Putamen (tissue), 1 donor: ENCODE measurements around the gene SLCO4A1.

ENCODE experiments used
- DNase-seq: peaks from one replicate; pipeline ENCODE4 v3.0.0-alpha.2; 2016; ENCODE audit warnings: low spot score

Gene SLCO4A1

DNA sequence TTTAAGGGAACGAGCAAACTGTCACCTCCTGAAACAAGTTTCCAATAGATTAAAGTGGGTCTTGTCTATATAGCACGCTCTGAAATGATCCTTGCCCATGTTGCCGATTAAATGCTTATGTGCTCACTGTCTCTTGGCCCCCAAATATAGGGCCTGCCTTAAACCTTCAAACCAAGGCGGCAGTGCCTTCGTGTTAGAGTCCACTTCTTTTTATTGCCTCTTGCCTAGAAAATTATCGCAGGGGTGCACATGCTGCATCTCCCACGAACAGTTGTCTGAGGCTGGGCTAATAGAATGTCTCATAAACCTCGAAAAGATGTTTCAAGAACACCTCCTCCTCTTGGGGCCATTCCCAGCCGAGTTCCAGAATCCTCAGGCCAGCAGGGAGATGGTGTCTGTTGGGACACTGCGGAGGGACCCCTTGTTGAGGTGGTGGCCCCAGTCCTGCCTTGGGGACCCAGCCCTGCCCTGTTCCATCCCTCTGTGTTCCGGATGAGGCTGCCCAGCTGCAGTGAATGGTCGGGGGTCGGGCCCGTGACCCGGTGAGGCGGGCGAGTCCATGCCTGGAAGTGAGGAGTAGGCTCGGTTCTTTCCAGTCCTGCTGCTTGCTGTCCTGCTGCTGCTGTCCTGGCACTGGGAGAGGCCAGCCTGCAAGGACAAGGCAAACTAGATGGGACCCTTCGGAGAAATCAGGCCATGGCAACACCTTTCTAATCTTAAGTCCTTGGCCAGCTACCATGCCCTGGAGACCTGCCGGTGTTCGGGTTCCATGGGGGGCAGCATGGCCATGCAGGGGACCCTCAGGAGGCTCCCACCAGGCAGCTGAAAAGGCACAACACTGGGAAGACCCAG is 34.7 kb upstream of the SLCO4A1 start:
- no peak for DNase-seq

DNA sequence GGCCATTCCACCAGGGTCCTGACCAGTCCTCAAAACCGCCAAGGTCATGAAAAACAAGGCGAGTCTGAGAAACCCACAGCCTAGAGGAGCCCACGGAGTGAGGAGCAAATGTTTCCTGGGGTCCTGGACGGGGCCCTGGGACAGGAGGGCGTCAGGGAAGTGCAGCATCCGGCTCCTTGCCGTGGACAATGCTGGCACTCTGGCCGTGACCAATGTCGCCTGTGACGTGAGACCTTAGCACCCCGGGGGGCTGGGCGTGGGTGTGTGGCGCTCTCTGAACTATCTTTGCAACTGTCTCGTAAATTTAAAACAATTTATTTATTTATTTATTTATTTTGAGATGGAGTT is 34.1 kb upstream of the SLCO4A1 start:
- DNase-seq: no peak

DNA sequence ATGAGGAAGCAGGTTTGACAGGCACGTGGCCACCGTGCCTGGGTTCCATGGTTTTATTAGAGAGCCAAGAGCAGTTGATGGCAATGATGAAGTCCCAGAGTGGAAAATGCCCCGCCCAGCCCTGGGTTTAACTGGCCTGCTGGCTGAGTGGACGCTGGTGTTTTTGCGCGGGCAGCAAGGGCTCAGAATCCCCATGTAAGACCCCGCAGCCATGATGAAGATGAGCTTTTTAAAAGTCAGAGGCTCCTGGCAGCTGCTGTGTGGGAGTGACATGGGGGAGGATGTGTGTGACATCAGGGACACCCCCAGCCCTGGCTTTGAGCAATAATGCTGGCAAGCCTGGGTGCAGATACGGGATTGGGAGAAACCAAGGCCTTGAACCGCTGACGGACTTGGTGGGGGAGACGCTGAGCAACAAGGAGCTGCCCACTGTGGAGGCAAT is 33.0 kb upstream of the SLCO4A1 start:
- no peak for DNase-seq

GRCh38 chr20:62609811-62610757 is 32.2 kb upstream of the SLCO4A1 start:
- no peak for DNase-seq

DNA sequence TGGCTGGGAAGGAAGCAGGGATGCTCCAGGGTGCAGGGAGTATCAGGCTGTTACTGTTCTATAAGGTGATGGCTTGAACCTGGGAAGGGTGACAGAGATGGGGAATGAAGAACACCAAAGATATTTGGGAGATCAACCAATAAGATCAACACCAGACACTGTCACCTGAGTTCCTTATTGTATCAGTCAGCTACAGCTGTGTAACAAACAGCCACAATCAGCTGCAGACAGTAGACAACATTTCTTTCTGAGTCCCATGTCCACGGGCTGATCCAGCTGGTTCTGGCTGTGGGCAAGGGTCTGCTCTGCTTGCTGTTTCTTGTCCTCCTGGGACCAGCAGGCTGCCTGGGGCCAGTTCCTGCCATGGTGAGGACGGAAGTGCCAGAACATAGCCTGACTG is 31.3 kb upstream of the SLCO4A1 start:
- DNase-seq: no peak

DNA sequence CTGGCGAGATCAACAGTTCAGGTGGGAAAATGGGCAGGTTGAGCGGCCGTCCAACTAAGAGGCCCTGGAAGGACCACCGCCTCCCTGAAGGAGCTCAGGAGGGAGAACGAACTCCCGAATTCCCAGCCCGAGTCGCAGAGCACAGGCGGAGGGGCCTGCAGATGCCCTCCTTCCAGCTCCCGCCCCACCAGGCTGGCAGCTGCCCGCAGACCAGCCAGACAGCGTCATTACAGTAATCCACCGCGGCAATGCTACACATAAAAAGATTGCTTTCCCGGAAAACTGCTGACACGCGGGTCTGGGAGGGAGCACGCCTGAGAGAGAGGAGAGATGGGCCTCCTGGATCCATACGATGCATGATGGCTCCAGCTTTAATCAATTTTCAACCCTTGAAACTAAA is 30.5 kb upstream of the SLCO4A1 start:
- DNase-seq: no peak

DNA sequence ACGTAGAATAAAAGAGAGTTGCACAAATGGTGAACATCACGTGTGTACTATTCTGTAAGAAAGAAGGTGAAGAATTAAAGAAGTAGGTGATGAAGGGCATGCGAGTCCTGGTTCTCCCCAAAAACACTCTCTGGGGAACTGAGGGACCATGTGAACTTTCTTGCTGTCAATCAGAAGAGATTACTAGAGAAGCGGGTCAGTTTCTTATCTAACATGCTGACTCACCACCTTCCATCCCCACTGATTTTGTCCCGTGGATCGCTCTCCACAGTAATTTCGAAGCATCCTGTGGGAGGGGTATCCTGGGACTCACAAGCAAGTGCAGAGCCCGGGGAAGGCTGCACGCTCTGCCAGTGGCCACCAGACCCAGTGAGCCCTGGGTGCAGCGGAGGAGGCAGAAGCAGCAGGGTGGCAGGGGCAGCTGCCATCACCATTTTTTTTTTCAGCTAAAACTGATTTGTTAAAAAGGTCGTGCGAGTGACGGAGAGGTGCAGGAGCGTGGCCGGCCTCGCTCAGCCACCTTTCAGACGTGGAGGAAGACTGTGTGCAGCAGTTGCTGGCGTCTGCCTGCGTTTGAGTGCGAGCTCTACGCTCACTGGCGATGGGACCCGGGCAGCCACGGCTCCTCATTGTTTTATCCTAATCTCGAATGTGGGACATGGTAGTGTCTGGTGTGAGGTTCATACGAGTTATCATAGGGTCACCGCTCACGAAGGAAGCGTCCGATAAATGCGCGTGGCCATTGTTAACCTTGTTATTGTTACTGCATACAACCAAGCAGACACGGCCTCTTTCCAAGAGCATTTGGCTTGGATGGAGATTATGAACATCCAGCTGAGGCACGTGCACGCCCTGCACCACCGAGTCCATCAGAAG is 28.0 kb upstream of the SLCO4A1 start:
- no peak for DNase-seq

DNA sequence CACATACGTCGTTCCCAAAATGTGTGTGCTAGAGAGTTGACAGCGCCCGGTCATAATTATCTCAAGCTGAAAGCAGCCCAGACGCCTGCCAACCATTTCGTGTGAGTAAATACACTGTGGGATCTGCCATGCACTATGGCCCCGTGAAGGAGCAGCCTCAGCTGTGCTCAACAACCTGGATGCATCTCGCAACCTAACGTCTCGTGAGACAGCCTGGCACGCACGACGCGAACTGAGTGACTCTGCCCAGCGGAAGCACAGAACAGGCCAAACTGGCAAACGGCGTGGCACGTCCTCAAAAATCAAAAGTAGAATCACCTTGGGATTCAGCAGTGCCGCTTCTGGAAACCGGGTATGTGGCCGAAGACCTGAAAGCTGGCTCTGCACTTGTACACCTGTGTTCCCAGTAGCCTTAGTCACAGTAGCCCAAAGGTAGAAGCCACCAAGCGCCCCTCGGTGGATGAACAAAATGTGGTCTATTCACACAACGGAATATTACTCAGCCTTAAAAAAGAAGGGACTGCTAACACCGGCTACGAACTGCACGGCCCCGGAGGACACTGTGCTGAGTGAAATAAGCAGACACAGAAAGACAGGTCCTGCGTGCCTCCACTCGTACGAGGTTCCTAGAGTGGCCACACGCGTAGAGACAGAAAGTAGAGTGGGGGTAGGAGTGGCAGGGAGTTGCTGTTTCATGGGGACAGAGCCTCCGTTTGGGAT is 27.2 kb upstream of the SLCO4A1 start:
- no peak for DNase-seq

GRCh38 chr20:62615750-62616251 is 26.5 kb upstream of the SLCO4A1 start:
- no peak for DNase-seq

DNA sequence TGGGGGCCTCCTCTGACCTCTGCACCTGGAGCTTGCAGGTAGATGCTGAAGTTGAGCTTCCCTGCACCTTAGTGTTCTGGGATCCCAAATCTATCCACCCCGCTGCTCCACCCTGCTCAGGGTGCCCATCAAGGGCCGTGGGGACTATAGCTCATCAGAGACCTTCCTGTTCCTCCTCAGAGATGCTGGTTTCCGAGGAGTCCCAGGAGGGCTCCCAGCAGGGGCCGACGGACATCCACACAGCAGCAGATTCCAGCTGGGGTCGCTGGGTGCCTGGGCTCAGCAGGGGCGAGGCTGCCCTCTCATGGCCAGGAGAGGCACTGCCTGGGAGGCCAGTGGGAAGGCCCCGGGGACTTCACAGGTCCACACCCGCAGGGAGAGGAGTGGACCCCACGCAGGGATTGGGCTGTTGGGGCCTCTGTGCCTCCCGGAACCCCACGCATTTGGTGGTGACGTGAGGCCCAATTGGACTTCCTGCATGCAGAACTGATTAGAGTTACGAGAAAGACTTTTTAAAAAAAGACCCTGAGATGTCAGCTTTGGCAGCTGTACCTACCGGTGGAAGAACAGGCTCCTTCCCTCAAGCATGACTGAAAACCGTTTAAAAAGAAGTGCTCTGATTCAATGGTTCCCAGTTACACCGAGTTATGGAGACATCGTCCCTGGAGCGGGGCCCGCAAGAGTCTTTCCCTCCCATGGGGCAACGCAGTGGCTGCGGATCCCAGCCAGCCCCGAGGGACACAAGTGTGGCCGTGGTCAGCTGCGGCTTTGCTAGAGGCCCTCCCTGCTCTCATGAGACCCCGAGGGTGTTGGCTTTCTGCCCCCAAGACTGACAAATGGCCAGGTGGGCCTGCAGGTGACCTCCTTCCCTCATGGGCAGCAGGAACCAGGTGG is 25.3 kb upstream of the SLCO4A1 start:
- no peak for DNase-seq

DNA sequence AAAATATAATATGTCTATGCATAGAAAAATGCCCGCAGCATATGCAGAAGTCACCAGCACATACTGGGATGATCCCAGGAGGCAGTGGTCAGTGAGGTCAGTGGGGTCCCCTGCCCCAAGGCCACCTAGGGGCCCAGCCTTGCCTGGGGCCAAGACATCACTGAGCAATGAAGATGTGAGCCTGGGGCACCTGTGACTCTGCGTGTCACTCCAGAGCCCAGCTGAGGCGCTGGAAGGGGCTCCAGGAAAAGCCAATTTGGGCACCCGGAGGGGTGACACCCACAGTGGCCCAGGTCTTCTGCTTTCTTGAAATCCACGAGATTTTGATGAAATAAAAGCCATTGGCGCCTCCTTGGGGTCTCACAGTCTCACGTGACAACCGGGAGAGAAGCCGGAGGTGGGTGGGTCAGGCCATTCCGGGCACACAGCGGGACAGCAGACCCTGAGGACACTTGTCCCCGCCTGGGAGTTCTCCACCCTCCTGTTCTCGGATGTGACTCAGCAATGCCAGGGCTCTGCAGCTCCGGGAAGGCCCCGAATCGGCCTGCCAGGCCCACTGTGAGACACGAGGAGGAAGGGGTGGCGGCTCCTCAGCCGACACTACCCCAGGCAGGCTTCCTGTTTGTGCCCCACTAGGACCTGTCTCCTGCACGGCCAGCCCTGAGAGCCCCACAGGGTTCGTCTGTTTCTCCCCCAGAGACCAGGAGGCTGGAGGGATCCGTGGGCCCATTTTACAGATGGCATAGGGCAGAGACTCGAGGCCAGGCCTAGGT is 24.4 kb upstream of the SLCO4A1 start:
- DNase-seq: no peak

DNA sequence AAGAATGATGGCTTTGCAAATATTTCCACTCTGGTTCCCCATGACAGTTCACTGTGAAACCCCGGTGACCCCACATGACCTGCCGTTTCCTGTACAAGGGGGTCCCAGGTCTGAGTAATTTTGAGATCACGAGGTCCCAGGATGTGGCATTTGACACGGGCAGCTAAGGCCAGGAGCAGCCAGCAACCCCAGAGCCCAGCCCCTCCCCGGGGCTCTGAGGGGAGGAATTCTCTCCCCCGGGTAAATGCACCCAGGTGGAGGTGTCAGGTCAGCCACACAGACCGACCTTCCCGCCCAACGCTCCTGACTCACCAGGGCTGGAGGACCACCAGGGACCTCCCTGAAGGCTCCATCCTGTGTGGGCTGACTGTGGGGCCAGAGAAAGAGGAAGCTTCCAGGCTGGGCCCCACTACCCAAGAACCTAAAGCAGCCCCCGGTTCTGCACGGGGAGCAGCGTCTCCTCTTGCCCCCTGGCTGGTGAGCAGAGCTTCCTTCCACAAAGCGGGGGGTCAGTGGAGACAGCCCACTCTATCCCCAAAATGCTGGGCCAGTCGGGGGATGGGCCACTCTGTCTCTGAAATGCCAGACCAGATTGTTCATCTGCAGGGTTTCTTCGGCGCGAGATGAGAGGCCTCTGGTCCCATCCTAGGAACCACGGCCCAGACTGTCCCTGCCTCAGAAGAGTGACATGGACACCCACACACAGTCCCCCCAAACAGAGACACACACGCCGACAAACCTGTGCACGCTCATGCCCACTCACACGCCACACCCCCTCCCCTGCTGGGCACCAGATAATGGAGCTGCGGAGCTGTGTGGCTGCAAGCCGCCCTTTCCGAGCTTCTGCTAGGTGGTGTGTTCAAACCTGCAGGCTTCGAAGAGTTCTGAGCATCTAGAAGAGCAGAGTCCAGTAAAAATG is 23.4 kb upstream of the SLCO4A1 start:
- no peak for DNase-seq

DNA sequence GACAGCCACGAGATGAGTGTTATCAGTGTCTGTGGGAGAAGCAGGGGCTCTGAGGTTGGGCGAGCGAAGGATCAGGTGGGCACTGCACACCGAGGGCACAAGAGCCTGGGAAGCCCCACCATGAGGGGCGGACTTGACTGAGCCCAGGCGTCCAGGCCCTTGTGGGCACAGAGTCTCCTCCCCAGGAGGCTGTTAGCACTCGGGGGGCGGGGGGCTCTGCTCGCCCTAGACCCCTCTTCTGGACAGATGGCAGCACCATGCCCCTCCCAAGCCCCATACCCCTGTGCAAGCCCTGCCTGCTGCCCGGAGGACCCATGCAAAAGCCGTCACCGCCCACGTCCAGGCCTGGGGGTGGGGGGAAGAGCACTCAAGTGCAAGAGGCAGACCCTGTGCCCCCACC is 21.7 kb upstream of the SLCO4A1 start:
- DNase-seq: no peak

DNA sequence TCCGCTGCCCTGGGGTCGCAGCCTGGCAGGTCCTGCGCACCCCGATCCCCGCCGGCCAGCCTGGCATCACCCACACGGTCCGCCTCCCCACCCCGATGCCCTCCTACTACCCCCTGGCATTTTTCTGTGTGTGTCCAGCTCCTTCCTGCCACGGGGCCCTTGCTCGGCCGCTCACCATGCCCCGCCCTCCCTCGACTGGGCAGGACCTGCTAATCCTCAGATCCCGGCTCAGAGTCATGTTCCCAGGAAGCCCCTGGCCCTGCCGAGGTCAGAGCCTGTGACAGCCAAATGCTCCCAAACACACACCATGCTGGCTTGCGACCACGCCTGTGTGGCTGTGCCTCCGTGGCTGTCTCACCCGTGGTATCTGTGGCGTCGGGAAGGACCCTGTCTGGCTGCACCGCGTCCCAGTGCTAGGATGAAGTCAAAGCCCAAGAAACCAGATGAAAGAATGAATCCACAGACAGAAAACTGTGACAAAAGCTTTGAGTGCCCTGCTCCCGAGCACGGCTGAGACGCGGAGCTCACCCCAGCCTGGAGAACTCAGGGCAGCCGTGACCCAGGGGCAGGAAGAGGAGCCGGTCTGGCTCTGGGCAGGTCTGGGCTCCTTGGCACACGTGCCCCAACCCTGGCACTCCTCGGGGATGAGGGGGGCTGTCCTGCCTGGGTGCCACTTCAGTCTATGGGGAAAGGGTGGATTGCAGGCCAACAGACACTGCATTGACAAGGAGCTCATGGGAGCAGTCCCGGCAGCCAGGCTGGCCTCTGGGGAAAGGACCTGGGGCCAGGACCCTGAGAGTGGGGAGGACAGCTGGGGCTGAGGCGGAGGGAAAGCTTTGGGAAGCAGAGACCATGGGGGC is 20.8 kb upstream of the SLCO4A1 start:
- DNase-seq: no peak

GRCh38 chr20:62622178-62622876 is 20.0 kb upstream of the SLCO4A1 start:
- DNase-seq: no peak

DNA sequence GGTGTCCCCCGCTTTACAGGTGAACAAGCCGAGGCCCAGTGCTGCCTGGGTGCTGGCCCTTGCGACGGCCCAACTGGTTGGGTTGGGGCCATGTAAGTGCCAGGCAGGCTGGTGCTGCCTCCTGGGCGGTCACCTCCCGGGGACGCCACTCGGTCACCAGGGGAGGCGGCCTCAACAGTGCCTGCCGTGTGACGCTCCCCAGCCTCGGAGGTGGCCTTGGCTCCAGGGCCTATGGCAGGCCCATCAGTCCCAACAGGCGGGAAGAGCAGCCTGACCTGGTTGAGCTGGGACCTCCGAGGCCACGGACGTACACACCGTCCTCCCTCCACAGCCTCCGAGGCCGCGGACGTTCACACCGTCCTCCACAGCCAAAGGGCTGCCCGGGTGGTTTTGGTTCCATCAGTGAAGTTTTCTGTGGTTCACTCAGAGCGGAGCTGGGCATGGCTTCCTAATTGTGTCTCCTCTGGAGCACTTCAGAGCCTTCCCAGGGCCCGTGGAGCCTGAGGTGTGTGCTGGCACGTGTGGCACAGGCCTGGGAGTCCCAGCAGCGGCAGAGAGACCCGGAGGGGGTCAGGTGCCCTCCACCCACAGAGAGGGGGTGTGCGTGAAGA is 19.3 kb upstream of the SLCO4A1 start:
- DNase-seq: no peak
